ENCODE measurements around the gene GPR158.

DNA sequence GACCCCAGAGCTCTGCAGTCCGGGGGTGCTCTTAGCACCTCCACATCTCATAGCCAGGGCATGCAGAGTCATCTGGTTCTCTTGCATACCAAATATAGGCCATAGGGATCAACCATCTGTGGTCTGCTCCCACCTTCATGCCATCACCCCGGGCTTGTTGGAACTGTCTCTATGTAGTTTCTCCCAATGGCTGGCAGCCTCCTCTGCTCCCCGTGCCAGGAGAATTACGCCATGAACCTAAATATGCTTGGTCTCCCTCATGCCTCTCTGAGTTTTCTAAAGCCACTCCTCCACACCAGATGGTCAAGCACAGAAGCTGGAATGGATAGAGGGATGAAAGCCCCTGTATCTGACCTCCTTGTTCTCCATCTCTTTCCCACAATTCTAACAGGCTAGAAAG lies 456.7 kb downstream of the GPR158 start:
- TF ChIP-seq EZH2phosphoT487 (IDR thresholded peaks at IDR 0.05; ENCODE audit: insufficient read depth, low read depth) (no peak), EZH2 (IDR thresholded peaks at IDR 0.05; ENCODE audit: insufficient read depth, poor library complexity, severe bottlenecking) (no peak)

Data from GM23248 (cell line).